Middle frontal gyrus (tissue), 1 donor: Measurements from ENCODE around the gene CRIP3.

ENCODE experiments used
- DNase-seq: peaks from one replicate; pipeline ENCODE4 v3.0.0-alpha.2; 2015; ENCODE audit warnings: low spot score; ENCODE audit errors: extremely low spot score

CRIP3 gene

GRCh38 chr6:43257367-43258145 is 51.1 kb downstream of the CRIP3 start:
- no peak for DNase-seq

- no peak for DNase-seq
Observed at GRCh38 chr6:43256670-43257366, 51.8 kb downstream of the CRIP3 start.
